ENCODE results near the gene FAM184B. TPM values are rescaled to one million over a fixed set of nuclear protein-coding genes. Genes with fewer than 3 reads are reported as not detected.

FAM184B gene
- total RNA-seq, 1 donor from 2014 or later: not detected

GRCh38 chr4:17635056-17635455, 146.4 kb downstream of the FAM184B start:
- no peak for DNase-seq (ENCODE audit: low read depth)

GRCh38 chr4:17633600-17633999, 147.8 kb downstream of the FAM184B start:
- no peak for DNase-seq (ENCODE audit: low read depth)

- no peak for DNase-seq (ENCODE audit: low read depth)
Observed at GRCh38 chr4:17630228-17630627, 151.2 kb downstream of the FAM184B start.

DNA sequence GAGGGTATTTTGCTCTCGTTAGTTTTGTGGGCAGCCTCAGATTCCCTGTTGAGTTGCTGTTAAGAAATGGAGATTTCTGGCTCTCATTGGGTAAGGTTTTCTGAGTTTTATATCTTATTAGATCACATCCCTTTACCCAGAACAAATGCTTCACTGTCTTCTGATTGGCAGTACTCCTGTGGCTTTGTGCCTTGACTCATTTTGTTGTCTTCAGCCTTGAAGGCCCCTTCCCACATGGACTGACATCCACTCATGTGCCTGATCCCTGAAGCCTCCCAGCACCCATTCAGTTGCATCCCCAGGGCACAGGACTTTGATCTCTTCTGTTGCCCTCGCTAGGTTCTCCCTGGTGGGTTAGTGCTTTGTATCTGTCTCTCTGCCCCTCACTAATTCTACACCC, 156.6 kb downstream of the FAM184B start:
- no peak for DNase-seq (ENCODE audit: low read depth)

GRCh38 chr4:17623451-17624001, 157.9 kb downstream of the FAM184B start:
- DNase-seq (ENCODE audit: low read depth): no peak

GRCh38 chr4:17619416-17620105, 161.9 kb downstream of the FAM184B start:
- DNase-seq (ENCODE audit: low read depth): no peak

DNA sequence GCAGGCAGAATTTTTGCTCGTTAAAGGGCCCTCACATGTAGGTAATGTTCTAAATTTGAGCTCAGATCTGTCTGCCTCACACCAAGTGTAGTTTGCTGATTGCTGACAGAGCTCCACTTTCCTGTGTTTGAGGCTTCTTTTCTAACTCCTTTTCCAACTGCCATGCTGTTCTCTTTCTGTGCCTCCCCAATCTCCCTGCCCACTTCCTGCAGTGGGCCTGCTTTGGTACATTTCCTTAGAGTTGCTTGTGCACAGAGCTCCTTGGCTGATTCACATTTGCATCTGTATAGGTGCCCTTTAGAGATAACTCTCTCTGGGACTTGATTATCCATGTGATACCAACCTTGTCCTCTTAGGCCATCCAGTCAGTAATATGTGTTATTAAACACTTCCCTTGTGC, 162.5 kb downstream of the FAM184B start:
- no peak for DNase-seq (ENCODE audit: low read depth)

GRCh38 chr4:17616283-17616682, 165.1 kb downstream of the FAM184B start:
- no peak for DNase-seq (ENCODE audit: low read depth)

GRCh38 chr4:17614416-17615299, 166.8 kb downstream of the FAM184B start, which contains the start of gene MED28:
Gene MED28 (plus strand): TSS chr4:17614641. CDS start chr4:17614655, 14 bp downstream.
- peak; percentile 89 for DNase-seq (ENCODE audit: low read depth)

DNA sequence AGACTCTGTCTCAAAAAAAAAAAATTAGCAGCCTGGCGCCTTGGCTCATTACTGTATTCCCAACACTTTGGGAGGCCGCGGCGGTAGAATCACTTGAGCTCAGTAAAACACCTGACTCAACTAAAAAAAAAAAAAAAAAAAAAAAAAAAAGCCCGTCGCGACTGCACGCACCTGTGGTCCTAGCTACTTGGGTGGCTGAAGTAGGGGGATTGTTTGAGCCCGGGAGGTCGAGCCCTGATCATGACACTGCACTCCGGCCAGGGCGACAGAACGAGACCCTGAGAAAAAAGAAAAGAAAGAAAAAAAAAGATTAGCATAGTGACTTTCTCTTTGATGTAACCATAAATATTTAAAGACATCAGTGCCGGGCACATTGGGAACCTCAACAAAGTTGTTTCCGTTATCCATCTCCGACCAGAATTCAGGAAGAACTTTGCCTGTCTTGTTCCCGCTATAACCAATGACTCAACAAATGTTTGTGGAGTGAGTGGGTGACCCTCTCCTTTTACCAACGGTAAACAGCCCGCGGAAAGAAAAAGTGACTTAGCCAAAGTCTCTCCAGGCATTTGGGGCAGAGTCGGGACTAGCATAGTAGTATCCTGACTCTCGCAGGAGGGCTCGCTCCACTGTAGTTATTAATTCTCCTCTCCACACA, 167.5 kb downstream of the FAM184B start:
- peak; percentile 82 for DNase-seq (ENCODE audit: low read depth)

DNA sequence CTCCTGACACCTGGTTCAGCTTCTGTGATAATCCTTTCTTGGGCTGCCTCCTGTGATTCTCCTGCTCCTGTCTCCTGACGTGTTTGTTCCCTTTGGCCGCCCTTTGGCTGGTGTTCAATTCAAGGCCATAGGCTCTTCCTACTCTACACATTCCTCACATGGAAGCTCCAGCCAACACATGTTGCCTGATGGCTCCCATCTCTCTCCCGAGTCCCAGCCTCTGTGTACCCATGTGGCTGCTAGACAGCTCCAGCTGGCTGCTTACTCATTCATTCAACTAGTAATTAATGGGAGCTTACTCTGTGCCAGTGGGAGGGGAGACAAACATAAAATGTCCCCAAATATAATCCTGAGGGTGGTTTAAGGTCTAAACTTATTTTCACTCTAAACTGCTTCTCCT, 176.2 kb downstream of the FAM184B start:
- no peak for DNase-seq (ENCODE audit: low read depth)

DNA sequence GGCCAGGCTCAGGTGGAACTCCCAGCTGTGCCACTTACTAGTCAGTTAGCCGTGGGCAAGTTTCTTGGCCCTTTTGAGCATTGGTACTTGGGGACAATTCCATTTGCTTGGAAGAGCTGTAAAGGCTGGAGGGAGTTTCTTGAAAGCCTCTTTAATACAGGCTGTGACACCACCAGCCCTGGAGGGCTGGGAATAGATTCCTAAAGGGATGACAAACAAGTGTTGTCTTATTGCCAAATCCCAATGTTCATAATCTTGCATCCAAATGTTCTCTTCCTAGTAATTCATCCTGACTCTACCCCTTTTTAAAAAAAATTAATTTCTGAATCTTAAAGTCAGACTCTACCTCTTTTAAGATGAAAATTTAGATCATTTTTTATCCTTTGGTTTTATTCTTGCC, 181.6 kb downstream of the FAM184B start:
- no peak for DNase-seq (ENCODE audit: low read depth)

DNA sequence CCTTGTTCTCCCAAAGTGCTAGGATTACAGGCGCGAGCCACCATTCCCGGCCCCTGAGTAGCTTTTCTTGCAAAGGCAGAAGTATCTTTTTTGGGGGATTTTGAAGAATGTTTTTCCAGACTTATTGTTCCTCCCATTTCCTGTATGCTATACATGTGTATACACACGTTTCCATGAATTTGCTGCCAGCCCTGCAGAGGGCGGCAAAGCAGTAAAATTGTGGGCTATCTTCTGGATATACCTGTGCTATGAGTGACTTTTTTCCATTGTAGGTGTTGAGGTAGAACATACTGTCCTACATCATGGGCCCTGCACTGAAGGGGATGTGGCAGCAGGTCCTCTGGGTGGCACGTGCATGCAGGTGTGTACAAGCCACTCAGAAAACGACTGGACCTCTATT, 183.9 kb downstream of the FAM184B start:
- DNase-seq (ENCODE audit: low read depth): peak; percentile 18

DNA sequence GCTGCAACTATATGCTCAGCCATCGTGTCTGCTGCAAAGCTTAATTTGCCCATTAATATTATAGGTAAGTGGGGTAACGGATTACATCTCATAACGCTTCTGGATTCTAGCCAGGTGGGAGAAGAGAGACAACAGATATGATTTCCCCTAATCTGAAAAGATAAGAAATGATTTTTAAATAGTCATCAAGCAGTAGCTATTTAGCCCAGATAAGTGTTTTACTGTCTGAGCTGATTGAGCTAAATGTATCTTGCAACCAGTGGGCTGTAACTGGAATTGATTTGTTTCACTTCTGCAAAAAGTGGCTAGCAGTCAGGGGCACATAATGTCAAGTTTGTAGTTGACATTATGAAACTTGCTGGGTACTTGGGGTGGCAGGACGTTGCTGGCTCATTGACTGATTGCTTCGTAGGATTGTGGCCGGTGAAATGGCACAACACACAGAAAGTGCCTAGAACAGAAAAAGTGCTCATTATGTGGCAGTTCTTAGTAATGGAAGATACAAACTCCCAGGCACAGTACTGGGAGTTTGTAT, 185.9 kb downstream of the FAM184B start:
- no peak for DNase-seq (ENCODE audit: low read depth)

- no peak for DNase-seq (ENCODE audit: low read depth)
Observed at GRCh38 chr4:17589355-17589754, 192.1 kb downstream of the FAM184B start.

- no peak for DNase-seq (ENCODE audit: low read depth)
Observed at GRCh38 chr4:17587094-17587822, 194.2 kb downstream of the FAM184B start.

GRCh38 chr4:17584521-17585213, 196.8 kb downstream of the FAM184B start:
- DNase-seq (ENCODE audit: low read depth): no peak

GRCh38 chr4:17583941-17584340, 197.5 kb downstream of the FAM184B start:
- no peak for DNase-seq (ENCODE audit: low read depth)

GRCh38 chr4:17583276-17583675, 198.1 kb downstream of the FAM184B start:
- DNase-seq (ENCODE audit: low read depth): no peak

DNA sequence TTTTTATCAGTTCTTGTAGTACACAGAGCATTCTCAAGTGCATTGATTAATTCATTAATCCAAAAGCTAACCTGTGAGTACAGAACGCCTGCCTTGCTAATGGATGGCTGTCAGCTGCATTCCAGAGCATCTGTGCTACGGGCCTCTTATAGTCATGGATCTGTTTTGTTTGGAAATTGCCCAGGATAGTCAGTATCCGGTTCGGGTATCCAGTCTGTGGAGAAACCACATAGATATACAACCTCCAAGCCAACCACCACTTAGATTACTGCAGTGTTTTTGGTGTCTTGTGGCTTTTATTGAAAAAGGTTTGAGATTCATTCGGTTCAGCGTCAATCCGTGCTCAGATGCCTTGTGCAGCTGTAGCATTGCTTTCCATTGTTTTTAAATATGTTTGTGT, 200.5 kb downstream of the FAM184B start:
- DNase-seq (ENCODE audit: low read depth): no peak

All from renal cortical epithelial cell (primary cell).